ENCODE data around the gene SRSF2.
"Not testable (repeated sequence)": the region's sequence is repeated elsewhere in the genome, so short reads cannot be mapped to it uniquely, and the experiment has no call there.

The SRSF2 gene

GRCh38 chr17:76737082-76737675 is at the start of gene SRSF2:
Gene SRSF2 (minus strand): TSS chr17:76737331. CDS start chr17:76737160, 171 bp downstream.
- peak; percentile 98 for DNase-seq

GRCh38 chr17:76784926-76785325 is 47.8 kb upstream of the SRSF2 start:
- no peak for DNase-seq

- no peak for DNase-seq
Observed at GRCh38 chr17:76783146-76783545, 46.0 kb upstream of the SRSF2 start.

- DNase-seq, result no peak
Observed at GRCh38 chr17:76781056-76781982, 44.2 kb upstream of the SRSF2 start.

- no peak for DNase-seq
Observed at GRCh38 chr17:76775021-76775600, 38.0 kb upstream of the SRSF2 start.

GRCh38 chr17:76772842-76773525 is 35.9 kb upstream of the SRSF2 start:
- no peak for DNase-seq

- no peak for DNase-seq
Observed at GRCh38 chr17:76758570-76758969, 21.4 kb upstream of the SRSF2 start.

- no peak for DNase-seq
Observed at GRCh38 chr17:76757256-76757655, 20.1 kb upstream of the SRSF2 start.

GRCh38 chr17:76755285-76755684 is 18.2 kb upstream of the SRSF2 start:
- DNase-seq, result no peak

GRCh38 chr17:76753061-76753961 is 16.2 kb upstream of the SRSF2 start:
- no peak for DNase-seq

- no peak for DNase-seq
Observed at GRCh38 chr17:76752006-76752405, 14.9 kb upstream of the SRSF2 start.

- DNase-seq, result no peak
Observed at GRCh38 chr17:76751416-76751993, 14.4 kb upstream of the SRSF2 start.

GRCh38 chr17:76748657-76749056 is 11.5 kb upstream of the SRSF2 start:
- DNase-seq, result no peak

- no peak for DNase-seq
Observed at GRCh38 chr17:76747716-76748363, 10.7 kb upstream of the SRSF2 start.

GRCh38 chr17:76745785-76746184 is 8.7 kb upstream of the SRSF2 start:
- not testable (repeated sequence) for DNase-seq

GRCh38 chr17:76744747-76745146 is 7.6 kb upstream of the SRSF2 start:
- no peak for DNase-seq

GRCh38 chr17:76742958-76743357 is 5.8 kb upstream of the SRSF2 start:
- no peak for DNase-seq

GRCh38 chr17:76740329-76741118 is 3.4 kb upstream of the SRSF2 start:
- DNase-seq, result no peak

GRCh38 chr17:76739568-76740115 is 2.5 kb upstream of the SRSF2 start:
- DNase-seq, result not testable (repeated sequence)

- no peak for DNase-seq
Observed at GRCh38 chr17:76738468-76738850, 1.3 kb upstream of the SRSF2 start.
